Cerebellar nuclear complex (tissue), 1 donor: ENCODE data around the gene LYPD6.
"Not testable (repeated sequence)": the region's sequence is repeated elsewhere in the genome, so short reads cannot be mapped to it uniquely, and the experiment has no call there.

Source experiments
- DNase-seq, 2 experiments: peaks; one replicate each; lab custom pipeline; 2025; lab: John Stamatoyannopoulos, UW

Gene LYPD6

GRCh38 chr2:149330127-149331022, at the start of gene LYPD6:
Gene LYPD6 (plus strand): TSS chr2:149330587. CDS start chr2:149437709, 107,122 bp downstream.
- no peak for DNase-seq

- no peak for DNase-seq
These were observed 48.9 kb upstream of the LYPD6 start for GRCh38 chr2:149281441-149281840.

GRCh38 chr2:149290662-149291061, 39.7 kb upstream of the LYPD6 start:
- DNase-seq, result no peak

GRCh38 chr2:149291881-149292280, 38.5 kb upstream of the LYPD6 start:
- DNase-seq, result no peak

- DNase-seq, result no peak
These were observed 34.4 kb upstream of the LYPD6 start for GRCh38 chr2:149296031-149296430.

GRCh38 chr2:149307014-149307413, 23.4 kb upstream of the LYPD6 start:
- DNase-seq, result no peak

- DNase-seq, result no peak
These were observed 20.0 kb upstream of the LYPD6 start for GRCh38 chr2:149310349-149310748.

- no peak for DNase-seq
These were observed 18.3 kb upstream of the LYPD6 start for GRCh38 chr2:149312039-149312438.

- DNase-seq, result no peak
These were observed 16.8 kb upstream of the LYPD6 start for GRCh38 chr2:149313512-149313972.

- DNase-seq, result no peak
These were observed 15.7 kb upstream of the LYPD6 start for GRCh38 chr2:149314687-149315086.

GRCh38 chr2:149315461-149315860, 14.9 kb upstream of the LYPD6 start:
- no peak for DNase-seq

GRCh38 chr2:149318566-149318965, 11.8 kb upstream of the LYPD6 start:
- DNase-seq, result not testable (repeated sequence)

- DNase-seq, result no peak
These were observed 10.0 kb upstream of the LYPD6 start for GRCh38 chr2:149320362-149320761.

- DNase-seq, result no peak
These were observed 1.3 kb upstream of the LYPD6 start for GRCh38 chr2:149329068-149329467.

- DNase-seq, result no peak
These were observed 779 bp upstream of the LYPD6 start for GRCh38 chr2:149329489-149330126.

- no peak for DNase-seq
These were observed 625 bp downstream of the LYPD6 start for GRCh38 chr2:149331023-149331400.

- DNase-seq, result no peak
These were observed 2.0 kb downstream of the LYPD6 start for GRCh38 chr2:149332364-149332763.

GRCh38 chr2:149333636-149334035, 3.2 kb downstream of the LYPD6 start:
- DNase-seq, result no peak

GRCh38 chr2:149334156-149334555, 3.8 kb downstream of the LYPD6 start:
- no peak for DNase-seq

- no peak for DNase-seq
These were observed 8.9 kb downstream of the LYPD6 start for GRCh38 chr2:149339324-149339723.

- DNase-seq, result no peak
These were observed 12.1 kb downstream of the LYPD6 start for GRCh38 chr2:149342509-149342908.

- no peak for DNase-seq
These were observed 13.7 kb downstream of the LYPD6 start for GRCh38 chr2:149344105-149344504.

GRCh38 chr2:149346272-149346671, 15.9 kb downstream of the LYPD6 start:
- no peak for DNase-seq
